ENCODE data around the gene RABAC1. TPM values are rescaled to one million over a fixed set of nuclear protein-coding genes. Genes with fewer than 3 reads are reported as not detected.
"Not testable (repeated sequence)": the region's sequence is repeated elsewhere in the genome, so short reads cannot be mapped to it uniquely, and the experiment has no call there.

Gene RABAC1
- total and polyA plus RNA-seq, 7 donors = 48.9 to 131 (median 65.3) TPM

DNA sequence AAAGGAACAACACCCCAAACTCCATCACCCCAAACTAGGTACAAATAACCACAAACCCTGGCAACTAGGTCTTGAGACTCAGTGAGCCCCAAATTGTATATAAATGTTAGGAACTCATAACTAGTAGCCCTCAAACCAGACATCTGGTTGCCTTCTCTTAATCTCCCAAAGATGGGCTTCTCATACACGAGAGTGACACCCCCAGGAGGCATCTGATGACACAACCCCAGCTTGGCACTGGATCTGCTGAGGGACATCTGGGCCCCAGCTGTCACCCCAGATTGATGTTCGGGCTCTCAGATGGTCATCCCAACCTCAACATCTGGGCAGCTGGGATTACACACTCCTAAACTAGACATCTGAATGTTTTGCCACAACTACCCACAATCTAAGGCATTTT is 14.8 kb downstream of the RABAC1 start:
- Histone ChIP-seq H3K27ac (no peak overlapping the region), H3K27me3 (ENCODE audit: insufficient read depth in 3 of 3, low read length in 2 of 3) (peaks cover 3 to 30% (median 20%) of the 10 kb centered on the region in 3 donors), H3K9me3 (no peaks in the 10 kb centered on the region), H3K4me1 (peaks cover 3% of the 10 kb centered on the region), H3K36me3 (ENCODE audit: insufficient read depth in 1 of 2, low read depth in 1 of 2) (no peaks in the 10 kb centered on the region), H3K4me3 (no peak overlapping the region)
- intact Hi-C loops (cut with DNase I) = no loop called here
- ATAC-seq (no peak), DNase-seq (no peak)
- TF ChIP-seq, protein P1, sequence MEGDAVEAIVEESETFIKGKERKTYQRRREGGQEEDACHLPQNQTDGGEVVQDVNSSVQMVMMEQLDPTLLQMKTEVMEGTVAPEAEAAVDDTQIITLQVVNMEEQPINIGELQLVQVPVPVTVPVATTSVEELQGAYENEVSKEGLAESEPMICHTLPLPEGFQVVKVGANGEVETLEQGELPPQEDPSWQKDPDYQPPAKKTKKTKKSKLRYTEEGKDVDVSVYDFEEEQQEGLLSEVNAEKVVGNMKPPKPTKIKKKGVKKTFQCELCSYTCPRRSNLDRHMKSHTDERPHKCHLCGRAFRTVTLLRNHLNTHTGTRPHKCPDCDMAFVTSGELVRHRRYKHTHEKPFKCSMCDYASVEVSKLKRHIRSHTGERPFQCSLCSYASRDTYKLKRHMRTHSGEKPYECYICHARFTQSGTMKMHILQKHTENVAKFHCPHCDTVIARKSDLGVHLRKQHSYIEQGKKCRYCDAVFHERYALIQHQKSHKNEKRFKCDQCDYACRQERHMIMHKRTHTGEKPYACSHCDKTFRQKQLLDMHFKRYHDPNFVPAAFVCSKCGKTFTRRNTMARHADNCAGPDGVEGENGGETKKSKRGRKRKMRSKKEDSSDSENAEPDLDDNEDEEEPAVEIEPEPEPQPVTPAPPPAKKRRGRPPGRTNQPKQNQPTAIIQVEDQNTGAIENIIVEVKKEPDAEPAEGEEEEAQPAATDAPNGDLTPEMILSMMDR (IDR thresholded peaks at IDR 0.05) = no peak
- 35 to 63% (median 48%) methylated on average over 2 of the region's 2 CpGs for WGBS, 3 donors

- intact Hi-C loops (cut with DNase I) = no loop called here
- Histone ChIP-seq H3K9me3 (no peaks in the 10 kb centered on the region), H3K4me1 (peaks cover 3% of the 10 kb centered on the region), H3K4me3 (no peak overlapping the region), H3K27me3 (ENCODE audit: insufficient read depth in 3 of 3, low read length in 2 of 3) (peaks cover 3 to 42% (median 23%) of the 10 kb centered on the region in 3 donors), H3K36me3 (ENCODE audit: insufficient read depth in 1 of 2, low read depth in 1 of 2) (no peaks in the 10 kb centered on the region), H3K27ac (no peak overlapping the region)
- DNase-seq (no peak), ATAC-seq (no peak)
- TF ChIP-seq, protein P1 (IDR thresholded peaks at IDR 0.05) = no peak
- 84 to 89% (median 89%) methylated on average over 7 to 9 of the region's 9 CpGs for WGBS, 3 donors
Measured at GRCh38 chr19:41941410-41942202, 17.5 kb downstream of the RABAC1 start.

- no peak overlapping the region for H3K27ac ChIP-seq
- no peaks in the 10 kb centered on the region for H3K9me3 ChIP-seq
- no peak for DNase-seq
- no peak for ATAC-seq
- 8 to 16% (median 12%) methylated on average over 24 to 53 of the region's 53 CpGs for WGBS, 3 donors
- H3K4me3 ChIP-seq = peak overlapping the region; percentile 52
- TF ChIP-seq, protein P1 (IDR thresholded peaks at IDR 0.05) = no peak
- peaks cover 3% of the 10 kb centered on the region for H3K4me1 ChIP-seq
- no peaks in the 10 kb centered on the region for H3K36me3 ChIP-seq (ENCODE audit: insufficient read depth in 1 of 2, low read depth in 1 of 2)
- intact Hi-C loops (cut with DNase I) = no loop called here
- H3K27me3 ChIP-seq (ENCODE audit: insufficient read depth in 3 of 3, low read length in 2 of 3) = peaks cover 3 to 50% (median 26%) of the 10 kb centered on the region in 3 donors
Measured at GRCh38 chr19:41940731-41941409, 18.3 kb downstream of the RABAC1 start.

GRCh38 chr19:41939861-41940730 is 19.0 kb downstream of the RABAC1 start:
- H3K4me3 ChIP-seq = peak overlapping the region; percentile 52
- H3K27ac ChIP-seq = no peak overlapping the region
- DNase-seq (no peak), ATAC-seq (peak in 1 of 4 donors; percentile 14)
- no peaks in the 10 kb centered on the region for H3K36me3 ChIP-seq (ENCODE audit: insufficient read depth in 1 of 2, low read depth in 1 of 2)
- whole genome bisulfite sequencing, 3 donors = 2 to 3% (median 3%) methylated on average over 67 to 83 of the region's 83 CpGs
- no peaks in the 10 kb centered on the region for H3K9me3 ChIP-seq
- intact Hi-C loops (cut with DNase I) = no loop called here
- TF ChIP-seq, protein P1 (IDR thresholded peaks at IDR 0.05) = no peak
- peaks cover 3% of the 10 kb centered on the region for H3K4me1 ChIP-seq
- peaks cover 3 to 57% (median 27%) of the 10 kb centered on the region in 3 donors for H3K27me3 ChIP-seq (ENCODE audit: insufficient read depth in 3 of 3, low read length in 2 of 3)

- H3K9me3 ChIP-seq; ATAC-seq; DNase-seq; H3K4me1 ChIP-seq; H3K27ac ChIP-seq; H3K4me3 ChIP-seq; intact Hi-C loops (cut with DNase I); H3K36me3 ChIP-seq (ENCODE audit: insufficient read depth in 1 of 2, low read depth in 1 of 2): not testable (repeated sequence)
- peaks cover 3 to 62% (median 28%) of the 10 kb centered on the region in 3 donors for H3K27me3 ChIP-seq (ENCODE audit: insufficient read depth in 3 of 3, low read length in 2 of 3)
Measured at GRCh38 chr19:41939209-41939608, 19.9 kb downstream of the RABAC1 start.

Measured in psoas muscle (tissue), 8 donors.